Hypothalamus (tissue), 51 donors: Measurements from ENCODE around the gene UBE2F.
"Not testable (repeated sequence)": the region's sequence is repeated elsewhere in the genome, so short reads cannot be mapped to it uniquely, and the experiment has no call there.

Experiments used
- DNase-seq, 51 donors: peaks; one replicate each; lab custom pipeline; 2025; lab: John Stamatoyannopoulos, UW

Gene UBE2F

DNA sequence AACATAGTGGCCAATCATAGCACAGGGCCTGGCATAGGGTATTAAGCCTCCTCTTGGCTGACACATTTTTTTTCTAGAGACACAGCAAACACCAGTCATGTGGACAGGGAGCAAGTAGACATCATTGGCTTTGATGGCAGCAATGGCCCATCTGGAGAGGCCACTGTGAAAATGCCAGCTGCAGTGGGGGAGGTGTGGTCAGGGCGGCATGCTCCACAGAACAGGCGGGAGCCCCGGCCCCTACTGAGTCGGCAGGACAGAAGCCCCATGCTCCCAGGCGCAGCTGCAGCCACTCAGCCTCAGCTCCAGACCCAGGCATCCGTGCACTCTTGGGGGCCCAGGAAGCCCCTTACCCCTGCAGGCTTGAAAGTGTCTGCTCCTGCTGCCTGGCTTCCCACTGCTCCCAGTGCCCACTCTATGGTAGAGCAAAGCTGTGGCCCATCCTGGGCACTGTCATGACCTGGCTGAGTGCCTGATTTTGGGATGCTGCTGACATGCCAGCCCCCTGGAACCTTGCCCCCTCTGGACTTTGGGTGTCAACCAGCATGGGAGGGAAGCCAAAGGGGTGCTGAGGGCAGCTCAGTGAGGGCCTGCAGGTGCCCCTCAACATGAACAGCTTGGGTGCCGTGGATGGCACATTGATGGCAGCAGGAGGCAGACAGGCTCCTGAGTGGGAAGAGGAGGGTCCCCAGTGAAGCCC is 23.3 kb upstream of the UBE2F start:
- peak in 18 of 51 donors; percentile 9 to 66 (median 38) for DNase-seq

GRCh38 chr2:237944302-237944701 is 22.5 kb upstream of the UBE2F start:
- DNase-seq = no peak

DNA sequence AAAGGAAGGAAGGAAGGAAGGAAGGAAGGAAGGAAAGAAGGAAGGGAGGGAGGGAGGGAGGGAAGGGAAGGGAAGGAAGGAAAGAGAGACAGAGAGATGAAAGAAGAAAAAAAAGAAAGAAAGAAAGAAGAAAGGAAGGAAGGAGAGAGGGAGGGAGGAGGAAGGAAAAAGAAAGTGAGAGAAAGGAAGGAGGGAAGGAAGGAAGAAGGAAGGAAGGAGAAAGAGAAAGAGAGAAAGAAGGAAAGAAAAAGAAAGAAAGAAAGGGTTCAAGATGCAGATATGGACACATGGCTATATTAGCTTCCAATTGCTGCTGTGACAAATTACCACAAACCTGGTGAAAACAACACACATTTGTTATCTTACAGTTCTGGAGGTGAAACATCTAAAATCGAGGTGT is 20.4 kb upstream of the UBE2F start:
- DNase-seq = no peak

GRCh38 chr2:237951354-237951753 is 15.5 kb upstream of the UBE2F start:
- not testable (repeated sequence) for DNase-seq

- no peak for DNase-seq
These were observed 14.9 kb upstream of the UBE2F start for GRCh38 chr2:237951878-237952277.

DNA sequence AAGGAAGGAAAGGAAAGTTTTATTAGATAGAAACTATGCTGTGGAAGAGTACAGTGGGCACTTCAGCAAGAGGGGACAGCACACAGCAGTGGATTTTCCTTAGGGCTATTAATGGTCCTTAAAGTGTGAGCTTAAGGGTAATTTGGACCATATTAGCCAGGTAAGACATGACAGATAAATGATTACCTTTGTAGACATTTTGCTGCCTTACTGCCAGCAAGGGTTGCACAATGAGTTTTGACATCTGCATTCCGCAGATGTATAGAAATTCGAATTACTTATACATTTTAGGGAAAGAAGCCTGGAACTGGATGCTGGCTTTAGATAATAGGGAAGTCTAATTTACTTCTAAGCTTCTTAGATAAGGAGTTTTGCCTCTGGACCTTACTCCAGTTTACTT is 14.0 kb upstream of the UBE2F start:
- DNase-seq = no peak

DNA sequence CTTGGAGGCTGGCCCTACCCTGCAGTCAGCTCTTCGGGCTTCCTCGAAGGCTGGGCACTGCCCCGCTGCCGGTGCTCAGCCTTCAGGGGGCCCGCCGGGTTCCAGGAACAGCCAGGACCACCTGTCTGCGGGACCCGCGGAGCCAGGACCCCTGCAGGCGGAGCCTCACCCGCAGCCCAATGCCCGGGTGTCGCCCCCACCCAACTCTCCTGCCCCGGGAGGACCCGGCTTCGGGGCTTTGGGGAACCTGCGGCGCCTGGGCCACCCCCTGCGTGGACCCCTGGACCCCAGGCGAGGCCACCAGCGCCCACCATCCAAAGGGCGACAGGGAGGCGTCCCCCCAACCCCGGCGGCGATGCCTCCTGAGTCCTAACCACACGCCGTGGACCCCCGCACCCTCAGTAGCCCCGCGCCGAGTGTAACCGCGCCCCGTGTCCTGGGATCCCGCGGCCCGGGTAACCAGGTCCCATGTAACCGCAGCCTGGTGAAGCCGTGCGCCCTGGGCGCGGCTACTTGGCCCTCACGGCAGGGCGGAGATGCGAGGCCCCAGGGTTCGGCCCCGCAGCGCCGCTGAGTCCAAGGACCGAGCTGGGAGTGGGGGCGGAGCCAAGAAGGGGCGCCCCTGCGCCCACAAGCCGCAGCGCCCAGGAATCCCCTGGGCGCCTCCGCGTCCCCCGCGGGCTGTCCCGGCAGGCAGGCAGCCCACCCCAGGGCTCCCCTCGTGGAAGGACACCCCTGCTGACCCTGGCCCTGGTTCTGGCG is 11.0 kb upstream of the UBE2F start:
- no peak for DNase-seq

DNA sequence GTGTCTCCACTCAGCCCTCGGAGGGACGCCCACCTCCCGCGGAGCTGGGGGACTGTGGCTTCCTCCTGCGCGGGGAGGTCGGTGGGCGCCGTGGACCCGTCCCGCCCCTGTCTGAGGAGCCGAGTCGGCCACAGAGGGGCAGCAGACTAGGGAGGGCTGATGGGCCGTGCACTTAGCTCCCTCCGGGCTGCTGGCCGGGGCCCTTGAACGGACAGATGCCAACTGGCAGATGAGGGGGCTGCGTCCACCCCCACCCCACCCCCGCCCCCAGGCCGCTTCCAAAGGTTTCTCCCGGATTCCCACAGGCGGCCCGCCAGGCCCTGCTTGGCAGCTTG is 10.4 kb upstream of the UBE2F start:
- no peak for DNase-seq

DNA sequence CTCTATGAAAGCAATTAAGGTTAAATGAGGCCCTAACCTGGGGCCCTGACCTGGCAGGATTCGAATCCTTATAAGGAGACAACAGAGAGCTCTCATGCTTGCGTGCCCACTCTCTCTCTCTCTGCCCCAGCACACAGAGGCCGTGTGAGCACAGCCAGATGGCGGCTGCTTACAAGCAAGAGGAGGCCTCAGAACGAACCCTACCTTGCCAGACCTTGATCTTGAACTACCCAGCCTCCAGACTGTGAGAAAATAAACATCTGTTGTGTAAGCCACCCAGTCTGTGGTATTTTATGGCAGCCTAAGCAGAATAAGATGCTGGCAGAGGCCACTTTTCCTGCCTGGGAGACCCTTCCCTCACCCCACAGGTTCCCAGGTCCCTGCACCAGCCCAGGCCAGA is 5.2 kb upstream of the UBE2F start:
- no peak for DNase-seq

DNA sequence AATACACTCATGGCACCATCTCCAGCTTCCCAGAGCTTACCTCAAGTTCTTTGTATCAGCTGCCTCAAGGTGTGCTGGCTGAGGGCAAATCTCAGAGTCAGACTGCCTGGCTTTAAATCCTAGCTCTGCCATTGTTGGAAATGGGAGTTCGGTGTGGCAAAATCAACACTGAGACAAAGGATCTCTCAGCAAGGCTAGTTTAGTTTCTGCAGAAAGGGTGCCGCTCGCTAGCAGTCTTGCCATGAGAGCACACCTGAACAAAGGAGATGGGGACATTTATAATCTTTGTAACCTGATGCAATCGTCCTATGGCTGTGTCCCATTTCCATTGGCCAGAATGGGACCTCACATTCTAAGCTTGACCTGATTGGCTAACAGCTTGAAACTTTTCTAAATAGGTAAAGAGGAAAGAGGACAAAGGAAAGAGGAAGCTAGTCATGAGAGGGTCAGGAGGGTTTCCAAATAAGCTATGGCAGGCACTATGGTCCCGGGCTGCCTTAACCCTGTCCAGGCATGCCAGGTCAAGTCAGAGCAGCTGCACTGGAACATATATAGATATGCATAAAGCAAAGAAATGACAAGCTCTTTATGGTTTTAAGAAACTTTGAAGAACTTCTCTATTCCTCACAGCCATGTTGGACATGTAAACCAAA is 4.3 kb upstream of the UBE2F start:
- DNase-seq = no peak

DNA sequence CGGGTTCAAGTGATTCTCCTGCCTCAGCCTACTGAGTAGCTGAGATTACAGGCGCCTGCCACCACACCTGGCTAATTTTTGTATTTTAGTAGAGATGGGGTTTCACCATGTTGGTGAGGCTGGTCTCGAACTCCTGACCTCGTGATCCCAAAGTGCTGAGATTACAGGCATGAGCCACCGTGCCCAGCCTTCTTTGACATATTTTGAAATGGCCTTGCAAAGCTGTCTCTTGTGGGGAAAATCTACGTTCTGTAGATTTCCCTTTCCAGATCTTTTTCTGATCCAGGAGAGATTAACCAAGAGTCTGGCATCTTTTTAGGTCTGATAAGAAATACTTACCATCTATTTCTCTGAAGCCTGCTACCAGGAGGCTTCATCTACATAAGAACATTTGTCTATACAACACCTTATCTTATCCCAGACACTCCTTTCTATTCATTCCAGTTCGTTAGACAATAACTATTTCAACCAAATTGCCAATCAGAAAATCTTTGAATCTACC is 3.3 kb upstream of the UBE2F start:
- not testable (repeated sequence) for DNase-seq

GRCh38 chr2:237964194-237964577 is 2.6 kb upstream of the UBE2F start:
- no peak for DNase-seq

- DNase-seq = no peak
These were observed 2.0 kb upstream of the UBE2F start for GRCh38 chr2:237964578-237965404.

- not testable (repeated sequence) for DNase-seq
These were observed 970 bp upstream of the UBE2F start for GRCh38 chr2:237965844-237966243.

DNA sequence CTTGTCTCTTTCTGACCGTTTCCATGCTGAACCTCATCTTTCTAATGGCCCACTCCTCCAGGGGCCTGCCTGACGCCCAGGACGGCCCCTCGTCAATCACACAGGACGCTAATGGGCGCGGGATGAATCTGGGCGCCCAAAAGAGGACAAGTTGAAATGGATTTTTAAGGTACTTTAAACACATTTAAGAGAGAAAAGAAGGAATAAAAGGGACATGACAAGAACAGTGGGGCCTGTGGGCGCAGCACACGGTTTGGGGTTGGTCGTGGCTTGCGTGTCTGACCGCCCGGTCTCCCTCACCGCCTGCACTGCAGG is 607 bp upstream of the UBE2F start:
- no peak for DNase-seq

DNA sequence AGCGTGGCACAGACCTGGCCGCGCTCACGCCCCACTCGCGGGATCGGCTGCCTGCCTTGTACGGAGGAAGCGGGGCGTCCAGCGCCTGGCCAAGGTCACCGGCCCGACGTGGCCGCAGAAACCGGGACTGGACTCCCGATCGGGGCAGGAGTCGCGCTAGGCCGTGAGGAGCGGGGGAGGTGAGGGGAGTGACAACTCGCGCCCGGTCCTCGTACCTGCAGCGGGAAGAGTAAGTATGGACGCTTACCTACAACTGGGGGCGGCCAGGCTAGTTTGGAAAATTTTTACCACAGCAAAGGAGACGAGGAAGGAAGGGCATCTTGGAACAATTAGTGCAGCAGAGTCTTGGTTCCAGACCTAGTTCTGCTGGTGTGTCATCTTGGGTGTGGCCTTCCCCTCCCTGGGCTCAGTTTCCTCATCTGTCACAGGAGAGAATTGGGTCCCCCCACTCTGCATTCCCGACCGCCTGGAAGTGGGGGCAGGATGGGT is 693 bp downstream of the UBE2F start:
- peak in 4 of 51 donors; percentile 6 to 36 (median 14) for DNase-seq

DNA sequence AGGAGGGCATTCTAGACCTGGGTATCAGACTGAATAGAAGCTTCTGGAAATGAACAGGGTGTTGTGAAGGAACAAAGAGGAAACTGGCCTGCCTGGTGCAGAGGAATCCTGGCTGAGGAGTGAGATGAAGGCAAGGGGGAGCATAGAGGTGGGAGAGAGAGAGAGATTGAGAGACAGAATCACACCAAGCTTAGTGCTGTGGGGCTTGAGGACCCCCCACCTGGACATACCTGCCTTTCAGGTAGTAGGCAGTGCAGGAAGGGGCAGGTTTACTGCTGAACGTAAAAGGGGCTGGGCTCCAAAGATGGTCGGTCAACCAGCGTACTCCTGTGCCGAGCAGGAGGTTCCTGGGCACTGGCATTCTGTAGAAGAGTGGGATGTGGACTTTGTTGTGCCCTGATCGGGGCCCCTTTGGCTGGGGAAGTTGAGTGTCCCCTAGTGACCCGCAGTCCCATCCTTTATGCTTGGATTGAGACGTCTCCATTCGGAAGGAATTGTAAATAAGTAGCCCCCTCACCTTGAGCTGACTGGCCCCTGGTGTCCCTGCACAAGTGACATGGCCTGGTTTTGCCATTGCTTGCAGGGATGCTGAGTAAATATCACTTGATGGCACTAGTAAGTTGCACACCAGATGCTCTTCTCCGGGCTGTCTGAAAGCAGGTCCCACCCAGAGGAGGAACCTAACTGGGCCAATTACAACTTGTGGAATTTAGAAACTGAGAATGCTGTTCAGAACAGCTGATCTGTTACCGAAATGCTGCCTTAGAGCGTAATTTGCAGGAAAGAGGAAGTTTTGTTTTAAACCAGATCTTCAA is 1.4 kb downstream of the UBE2F start:
- DNase-seq = peak in 33 of 51 donors; percentile 8 to 75 (median 34)

DNA sequence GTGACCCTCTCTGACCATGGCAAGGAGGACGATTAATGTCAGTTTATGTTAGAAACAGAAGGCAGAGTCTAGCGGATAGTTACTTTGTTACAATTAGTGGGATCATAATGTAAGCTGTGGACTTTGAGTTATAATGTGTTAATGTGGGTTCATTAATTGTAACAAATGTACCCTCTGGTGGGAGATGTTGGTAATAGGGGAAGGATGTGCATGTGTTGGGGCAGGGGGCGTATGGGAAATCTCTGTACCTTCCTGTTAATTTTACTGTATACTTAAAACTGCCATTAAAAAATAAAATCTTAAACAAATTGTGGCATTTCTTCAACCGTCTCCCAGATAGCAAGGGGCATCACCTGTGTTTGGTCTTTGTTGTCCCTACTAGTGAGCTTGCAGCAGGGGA is 4.8 kb downstream of the UBE2F start:
- no peak for DNase-seq

DNA sequence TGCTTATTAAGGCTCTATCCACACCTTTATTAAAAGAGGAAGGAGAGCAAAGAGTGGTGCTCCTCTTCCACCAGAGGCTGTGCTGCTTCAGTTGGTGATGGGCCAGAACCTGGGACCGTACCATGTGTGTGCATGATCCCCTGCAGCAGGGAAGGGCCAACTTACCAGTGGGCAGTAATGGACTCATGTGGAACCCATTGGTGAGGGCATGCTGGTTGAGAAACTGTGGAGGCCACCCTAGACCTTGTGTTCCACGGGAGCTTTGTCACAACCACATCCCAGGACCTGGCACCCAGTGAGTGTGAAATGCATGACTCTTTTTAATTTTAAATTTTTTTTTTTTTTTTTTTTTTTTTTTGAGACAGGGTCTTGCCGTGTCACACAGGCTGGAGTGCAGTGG is 5.4 kb downstream of the UBE2F start:
- DNase-seq = no peak

GRCh38 chr2:237972936-237973335 is 6.1 kb downstream of the UBE2F start:
- no peak for DNase-seq
